Activated CD4-positive, CD25-positive, alpha-beta regulatory T cell treated with anti-CD3 and anti-CD28 coated beads, Interleukin-2, amount 50 U/mL, for 16 hours (primary cell): ENCODE measurements around the gene EXOC4.

Experiments
- DNase-seq: peaks from one replicate; pipeline ENCODE4 v3.0.0-alpha.2; 2020; ENCODE audit warnings: low read depth, low spot score

Gene EXOC4

DNA sequence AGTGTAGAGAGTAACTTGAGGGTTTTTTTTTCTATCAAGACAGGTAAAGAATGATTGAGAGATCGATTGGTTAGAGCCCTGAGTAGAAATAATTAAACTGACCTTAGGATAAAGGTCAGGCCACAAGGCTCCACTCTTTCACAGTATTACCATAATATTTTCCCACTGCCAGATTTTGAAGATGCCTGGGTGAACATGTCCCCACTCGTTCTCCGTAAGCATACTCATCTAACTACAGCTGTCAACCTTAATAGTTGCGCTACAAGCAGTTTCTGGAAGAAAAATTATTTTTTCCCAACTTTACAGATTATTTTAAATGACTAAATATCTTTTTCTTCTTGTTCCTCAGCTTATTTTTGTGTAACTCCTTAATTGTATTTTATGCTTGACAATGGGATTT, 671.1 kb downstream of the EXOC4 start:
- no peak for DNase-seq

- no peak for DNase-seq
These were observed 678.2 kb downstream of the EXOC4 start for GRCh38 chr7:133931053-133931452.

- DNase-seq = no peak
These were observed 679.7 kb downstream of the EXOC4 start for GRCh38 chr7:133932591-133932990.

- DNase-seq = no peak
These were observed 681.5 kb downstream of the EXOC4 start for GRCh38 chr7:133934262-133934976.

- no peak for DNase-seq
These were observed 682.1 kb downstream of the EXOC4 start for GRCh38 chr7:133934977-133935330.

DNA sequence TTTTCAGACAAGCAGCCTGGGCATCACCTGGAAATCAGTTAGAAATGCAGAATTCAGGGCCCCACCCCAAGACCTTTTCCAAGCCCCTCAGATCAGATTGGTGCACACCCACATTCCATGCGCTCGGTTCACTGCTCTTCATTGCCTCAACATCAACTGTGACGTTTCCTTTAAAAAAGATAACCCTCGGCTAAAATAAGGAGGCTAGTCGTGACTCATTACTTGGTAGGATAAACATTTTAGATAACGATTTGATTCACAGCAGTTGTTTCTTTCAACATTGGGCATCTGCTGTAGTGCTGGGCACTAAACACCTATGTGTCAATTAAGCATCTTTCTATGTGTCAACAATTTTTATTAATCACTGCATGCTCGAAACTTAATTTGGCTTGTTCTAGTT, 683.2 kb downstream of the EXOC4 start:
- no peak for DNase-seq

- DNase-seq = no peak
These were observed 684.9 kb downstream of the EXOC4 start for GRCh38 chr7:133937786-133938185.

- DNase-seq = no peak
These were observed 687.5 kb downstream of the EXOC4 start for GRCh38 chr7:133940368-133940767.

DNA sequence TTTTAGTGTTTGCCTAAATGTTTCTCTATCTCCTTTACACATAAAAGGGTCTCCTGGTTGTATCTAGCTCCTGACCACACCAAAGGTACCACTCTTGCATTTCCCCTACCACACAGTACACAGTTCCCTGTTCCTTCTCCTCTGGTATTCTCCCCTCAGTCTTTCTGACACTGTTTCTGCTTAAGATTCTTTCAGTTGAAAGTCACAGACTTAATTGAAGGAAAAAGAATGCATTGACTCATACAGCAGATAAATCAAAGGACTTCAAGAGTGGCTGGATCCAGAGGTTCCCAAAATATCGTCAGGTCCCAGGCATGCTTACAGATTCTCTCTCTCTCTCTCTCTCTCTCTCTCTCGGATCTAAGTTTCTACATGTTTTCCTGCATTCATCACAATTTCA, 688.6 kb downstream of the EXOC4 start:
- no peak for DNase-seq

GRCh38 chr7:133945497-133945896, 692.6 kb downstream of the EXOC4 start:
- DNase-seq = no peak

- no peak for DNase-seq
These were observed 694.8 kb downstream of the EXOC4 start for GRCh38 chr7:133947458-133948254.

- DNase-seq = no peak
These were observed 695.7 kb downstream of the EXOC4 start for GRCh38 chr7:133948588-133948987.

DNA sequence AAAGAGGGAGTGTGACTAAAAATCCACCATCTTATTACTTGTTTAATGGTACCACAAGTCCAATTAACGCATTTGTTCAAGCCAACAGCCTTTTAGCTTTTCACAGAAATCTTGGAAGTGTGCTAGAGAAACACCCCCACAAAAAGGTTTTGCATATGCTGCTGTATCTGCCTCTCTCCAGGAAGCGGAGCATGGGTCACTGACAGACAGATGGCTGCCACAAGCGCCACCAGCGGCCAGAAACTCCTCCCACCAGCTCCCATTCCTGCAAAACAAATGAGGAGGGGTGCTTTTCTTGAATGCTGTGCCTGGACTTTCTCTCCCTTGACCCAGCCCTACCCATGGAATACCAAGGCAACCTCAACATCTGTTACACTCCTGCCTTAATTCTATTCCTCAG, 698.0 kb downstream of the EXOC4 start:
- DNase-seq = no peak

DNA sequence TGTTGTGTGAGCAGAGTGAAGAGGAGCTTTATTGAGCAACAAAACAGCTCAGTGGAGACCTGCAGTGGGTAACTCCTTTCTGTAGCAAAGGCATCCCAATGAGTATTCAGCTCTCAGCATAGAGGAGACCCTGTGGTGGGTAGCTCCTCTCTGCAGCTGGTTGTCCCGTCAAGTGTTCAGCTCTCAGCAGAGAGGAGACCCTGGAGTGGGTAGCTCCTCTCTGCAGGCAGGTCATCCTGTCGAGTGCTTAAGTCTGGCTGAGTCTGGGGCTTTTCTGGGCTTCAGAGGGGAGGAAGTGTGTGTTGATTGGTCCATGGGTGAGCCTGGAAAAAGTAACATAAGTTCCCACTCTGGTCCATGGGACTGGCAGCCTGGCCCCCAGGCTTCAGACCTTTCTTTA, 702.3 kb downstream of the EXOC4 start:
- DNase-seq = no peak

GRCh38 chr7:133957845-133958244, 705.0 kb downstream of the EXOC4 start:
- DNase-seq = no peak

GRCh38 chr7:133958822-133959221, 705.9 kb downstream of the EXOC4 start:
- DNase-seq = no peak

- DNase-seq = no peak
These were observed 706.6 kb downstream of the EXOC4 start for GRCh38 chr7:133959505-133959904.

GRCh38 chr7:133961724-133962123, 708.8 kb downstream of the EXOC4 start:
- no peak for DNase-seq

- no peak for DNase-seq
These were observed 709.8 kb downstream of the EXOC4 start for GRCh38 chr7:133962646-133963045.

GRCh38 chr7:133963629-133964028, 710.8 kb downstream of the EXOC4 start:
- DNase-seq = no peak

GRCh38 chr7:133971625-133972024, 718.7 kb downstream of the EXOC4 start:
- no peak for DNase-seq

GRCh38 chr7:133973710-133974109, 720.8 kb downstream of the EXOC4 start:
- no peak for DNase-seq

DNA sequence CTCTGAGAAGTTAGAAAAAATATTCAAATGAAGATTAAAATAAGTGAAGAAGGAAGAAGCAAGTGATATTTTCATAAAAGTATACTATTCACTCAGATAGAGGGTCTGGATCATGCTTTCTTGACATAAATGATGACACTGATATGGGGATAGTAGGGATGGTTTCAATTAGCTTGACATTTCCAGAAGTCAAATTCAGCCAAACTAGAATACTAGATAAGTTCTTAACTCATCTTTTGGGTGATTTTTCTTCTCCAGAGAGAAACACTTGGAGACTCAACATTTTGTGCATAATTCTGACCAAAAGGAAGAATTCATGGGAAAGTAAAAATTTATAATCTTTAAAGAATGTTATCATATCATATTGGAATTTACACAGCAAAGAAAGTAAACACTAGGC, 722.3 kb downstream of the EXOC4 start:
- no peak for DNase-seq
